PC-3 (cell line): Measurements from ENCODE around the gene KCNQ1. TPM values are rescaled to one million over a fixed set of nuclear protein-coding genes. Genes with fewer than 3 reads are reported as not detected.

Source experiments
- ATAC-seq: fragments of 200-7000 bp; cut with Tn5 transposase; 2 replicates; pipeline ENCODE4 v1.9.1; 2020; ENCODE audit warnings: mild to moderate bottlenecking, moderate library complexity
- BruUV-seq: library from RNA; stranded (reverse); fragments of 400-500 nt; replicated peaks from 2 replicates; lab custom pipeline; 2021; lab: Mats Ljungman, UMichigan
- CTCF ChIA-PET: fragments of 300-600 bp; sonication (Branson Sonifier 250); formaldehyde crosslinking; loops from one replicate; lab custom pipeline; 2022; ENCODE audit warnings: antibody characterized with exemption; lab: Charles Lee
- POLR2A ChIA-PET: fragments of 300-600 bp; sonication (Branson Sonifier 250); formaldehyde crosslinking; loops from one replicate; lab custom pipeline; 2022; ENCODE audit warnings: antibody characterized with exemption; ENCODE audit not compliant: unreplicated experiment; lab: Charles Lee
- DNase-seq: peaks from one replicate; pipeline ENCODE4 v3.0.0-alpha.2; 2015
- H2AFZ ChIP-seq: fragments of 300-600 bp; sonication (generic); 2 replicates; pipeline ENCODE4 v1.6.0; 2016; ENCODE audit warnings: antibody characterized with exemption, low read length
- H3F3A ChIP-seq: fragments of 300-600 bp; sonication (generic); one replicate; pipeline ENCODE4 v1.6.0; 2017; ENCODE audit warnings: antibody characterized with exemption, low read length, control low read depth, mild to moderate bottlenecking; ENCODE audit not compliant: unreplicated experiment
- H3K27ac ChIP-seq: fragments of 300-600 bp; sonication (generic); 2 replicates; pipeline ENCODE4 v1.5.1; 2016; ENCODE audit warnings: mild to moderate bottlenecking, low read length
- H3K27me3 ChIP-seq: fragments of 300-600 bp; sonication (generic); 2 replicates; pipeline ENCODE4 v1.6.1; 2016; ENCODE audit warnings: low read length, mixed read lengths
- H3K36me3 ChIP-seq: fragments of 300-600 bp; sonication (generic); 2 replicates; pipeline ENCODE4 v1.6.1; 2016; ENCODE audit warnings: low read depth, mixed run types, low read length, mixed read lengths
- H3K4me1 ChIP-seq: fragments of 300-600 bp; sonication (generic); 2 replicates; pipeline ENCODE4 v1.5.1; 2016; ENCODE audit warnings: low read length; ENCODE audit not compliant: insufficient read depth
- H3K4me2 ChIP-seq: fragments of 300-600 bp; sonication (generic); 2 replicates; pipeline ENCODE4 v1.6.0; 2016; ENCODE audit warnings: low read length
- H3K4me3 ChIP-seq: fragments of 300-600 bp; sonication (generic); 2 replicates; pipeline ENCODE4 v1.5.1; 2016; ENCODE audit warnings: mild to moderate bottlenecking, low read length, mixed read lengths
- H3K79me2 ChIP-seq: fragments of 300-600 bp; sonication (generic); 2 replicates; pipeline ENCODE4 v1.6.1; 2017; ENCODE audit warnings: low read length, mixed read lengths
- H3K9ac ChIP-seq: fragments of 300-600 bp; sonication (generic); 2 replicates; pipeline ENCODE4 v1.6.0; 2016; ENCODE audit warnings: mild to moderate bottlenecking, low read length
- H3K9me2 ChIP-seq: fragments of 300-600 bp; sonication (generic); replicated peaks from 2 replicates; pipeline ENCODE4 v1.6.1; 2016; ENCODE audit warnings: mixed run types, low read length, mixed read lengths
- H3K9me3 ChIP-seq: fragments of 300-600 bp; sonication (generic); 2 replicates; pipeline ENCODE4 v1.6.1; 2016; ENCODE audit warnings: low read length, mixed read lengths
- H4K20me1 ChIP-seq: fragments of 300-600 bp; sonication (generic); 2 replicates; pipeline ENCODE4 v1.6.1; 2016; ENCODE audit warnings: low read length, mixed read lengths
- EZH2 ChIP-seq: fragments of 300-600 bp; sonication (generic); IDR thresholded peaks from one replicate; pipeline ENCODE4 v1.6.1; 2017; ENCODE audit warnings: antibody characterized with exemption, mild to moderate bottlenecking, low read length; ENCODE audit not compliant: unreplicated experiment
- EZH2phosphoT487 ChIP-seq: fragments of 300-600 bp; sonication (generic); IDR thresholded peaks from 2 replicates; pipeline ENCODE4 v1.6.1; 2018; ENCODE audit warnings: mild to moderate bottlenecking, antibody characterized with exemption, low read length, borderline replicate concordance
- intact Hi-C: fragments of 100-400 bp; cut with micrococcal nuclease; formaldehyde crosslinking; loops from 2 replicates; pipeline ENCODE4 v1.9.0; 2023
- total RNA-seq: library from RNA; depleted of rRNA; stranded (reverse); fragments of >200 nt; gene quantifications from 2 replicates; pipeline ENCODE4 v1.2.3, GENCODE V29; 2014
- TF ChIP-seq, protein P1 (sequence below): fragments of 300-600 bp; sonication (generic); conservative IDR thresholded peaks from 2 replicates; pipeline ENCODE4 v1.5.1; 2017; ENCODE audit warnings: antibody characterized with exemption, low read depth, mild to moderate bottlenecking, low read length

Gene KCNQ1
- total RNA-seq, 1 experiment from 2014 or later: 0.40 TPM

GRCh38 chr11:2424811-2425495 lies 19.9 kb upstream of the KCNQ1 start:
- Histone ChIP-seq H3K4me3 (no peak overlapping the region), H3F3A (no peaks in the 10 kb centered on the region), H3K4me1 (0 out of 2 replicates have a peak, but pooled peaks cover under 1% of the 10 kb centered on the region), H3K36me3 (no peaks in the 10 kb centered on the region; the same call in 1 of the 2 replicates), H2AFZ (no peak overlapping the region), H4K20me1 (no peaks in the 10 kb centered on the region), H3K9me2 (no peaks in the 10 kb centered on the region), H3K27me3 (no peaks in the 10 kb centered on the region), H3K9me3 (no peaks in the 10 kb centered on the region), H3K4me2 (no peak overlapping the region), H3K79me2 (no peaks in the 10 kb centered on the region), H3K9ac (no peak overlapping the region), H3K27ac (no peak overlapping the region)
- BruUV-seq: no TSS peak
- DNase-seq (no peak), ATAC-seq (no peak)
- ChIA-PET CTCF (no interaction called here), POLR2A (no interaction called here)
- intact Hi-C loops: loop anchor here (10.0 kb wide), 1 partner anchor 460 kb away; the partner anchor contains the start of gene CDKN1C
- TF ChIP-seq EZH2 (no peak), EZH2phosphoT487 (no peak)
- TF ChIP-seq, protein P1, sequence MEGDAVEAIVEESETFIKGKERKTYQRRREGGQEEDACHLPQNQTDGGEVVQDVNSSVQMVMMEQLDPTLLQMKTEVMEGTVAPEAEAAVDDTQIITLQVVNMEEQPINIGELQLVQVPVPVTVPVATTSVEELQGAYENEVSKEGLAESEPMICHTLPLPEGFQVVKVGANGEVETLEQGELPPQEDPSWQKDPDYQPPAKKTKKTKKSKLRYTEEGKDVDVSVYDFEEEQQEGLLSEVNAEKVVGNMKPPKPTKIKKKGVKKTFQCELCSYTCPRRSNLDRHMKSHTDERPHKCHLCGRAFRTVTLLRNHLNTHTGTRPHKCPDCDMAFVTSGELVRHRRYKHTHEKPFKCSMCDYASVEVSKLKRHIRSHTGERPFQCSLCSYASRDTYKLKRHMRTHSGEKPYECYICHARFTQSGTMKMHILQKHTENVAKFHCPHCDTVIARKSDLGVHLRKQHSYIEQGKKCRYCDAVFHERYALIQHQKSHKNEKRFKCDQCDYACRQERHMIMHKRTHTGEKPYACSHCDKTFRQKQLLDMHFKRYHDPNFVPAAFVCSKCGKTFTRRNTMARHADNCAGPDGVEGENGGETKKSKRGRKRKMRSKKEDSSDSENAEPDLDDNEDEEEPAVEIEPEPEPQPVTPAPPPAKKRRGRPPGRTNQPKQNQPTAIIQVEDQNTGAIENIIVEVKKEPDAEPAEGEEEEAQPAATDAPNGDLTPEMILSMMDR: no peak

DNA sequence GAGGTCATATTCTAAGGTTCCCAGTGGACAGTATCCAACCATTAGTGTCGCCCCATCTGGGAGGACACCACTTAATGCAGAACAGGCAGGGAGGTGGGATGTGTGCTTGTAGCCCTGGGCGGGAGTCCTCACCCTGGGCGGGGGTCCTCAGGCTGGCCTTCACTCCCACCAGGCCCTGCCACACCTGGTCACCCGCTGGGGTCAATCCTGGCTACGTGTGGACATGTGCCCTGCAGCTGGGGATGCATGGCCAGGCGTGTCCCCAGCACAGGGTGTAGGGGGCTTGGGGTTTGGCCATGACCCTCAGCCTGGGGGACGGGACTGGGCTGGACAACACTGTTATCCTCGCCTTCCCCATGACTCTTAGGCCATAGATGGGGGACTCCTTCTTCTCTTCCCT lies 19.3 kb upstream of the KCNQ1 start:
- no peaks in the 10 kb centered on the region for H3K79me2 ChIP-seq
- POLR2A ChIA-PET: no interaction called here
- no peaks in the 10 kb centered on the region; the same call in 1 of the 2 replicates for H3K36me3 ChIP-seq
- H3K9me2 ChIP-seq: no peaks in the 10 kb centered on the region
- CTCF ChIA-PET: no interaction called here
- DNase-seq (no peak), ATAC-seq (no peak)
- no peaks in the 10 kb centered on the region for H3K9me3 ChIP-seq
- no peak overlapping the region for H3K4me2 ChIP-seq
- TF ChIP-seq EZH2phosphoT487: no peak
- TF ChIP-seq, protein P1: no peak
- no peak for TF ChIP-seq EZH2
- no peaks in the 10 kb centered on the region for H3K4me1 ChIP-seq
- intact Hi-C loops: loop anchor here (10.0 kb wide), 1 partner anchor 459 kb away; the partner anchor contains the start of gene CDKN1C
- BruUV-seq: no TSS peak
- H2AFZ ChIP-seq: no peak overlapping the region
- H3K27me3 ChIP-seq: no peaks in the 10 kb centered on the region
- H3K27ac ChIP-seq: no peak overlapping the region
- no peak overlapping the region for H3K4me3 ChIP-seq
- H3K9ac ChIP-seq: no peak overlapping the region
- no peaks in the 10 kb centered on the region for H3F3A ChIP-seq
- no peaks in the 10 kb centered on the region for H4K20me1 ChIP-seq

- POLR2A ChIA-PET: no interaction called here
- Histone ChIP-seq H3F3A (no peaks in the 10 kb centered on the region), H3K27me3 (no peaks in the 10 kb centered on the region), H3K36me3 (no peaks in the 10 kb centered on the region; the same call in 1 of the 2 replicates), H3K9me2 (no peaks in the 10 kb centered on the region), H2AFZ (no peak overlapping the region), H3K4me3 (no peak overlapping the region), H4K20me1 (no peaks in the 10 kb centered on the region), H3K4me2 (no peak overlapping the region), H3K4me1 (no peaks in the 10 kb centered on the region), H3K27ac (no peak overlapping the region), H3K9ac (no peak overlapping the region), H3K9me3 (no peaks in the 10 kb centered on the region), H3K79me2 (no peaks in the 10 kb centered on the region)
- no TSS peak for BruUV-seq
- CTCF ChIA-PET: no interaction called here
- DNase-seq: no peak
- intact Hi-C loops: loop anchor here (10.0 kb wide), 1 partner anchor 459 kb away; the partner anchor contains the start of gene CDKN1C
- ATAC-seq: no peak
- TF ChIP-seq, protein P1: no peak
- no peak for TF ChIP-seq EZH2
- no peak for TF ChIP-seq EZH2phosphoT487
These were observed 18.6 kb upstream of the KCNQ1 start for GRCh38 chr11:2426221-2426620.
